ENCODE results near the gene STXBP6. TPM values are rescaled to one million over a fixed set of nuclear protein-coding genes. Genes with fewer than 3 reads are reported as not detected.
A peak's percentile ranks its signal among the peaks of the same experiment; 100 is the strongest.

Gene STXBP6
- total RNA-seq, 1 donor from 2014 or later, result 29.4 TPM

DNA sequence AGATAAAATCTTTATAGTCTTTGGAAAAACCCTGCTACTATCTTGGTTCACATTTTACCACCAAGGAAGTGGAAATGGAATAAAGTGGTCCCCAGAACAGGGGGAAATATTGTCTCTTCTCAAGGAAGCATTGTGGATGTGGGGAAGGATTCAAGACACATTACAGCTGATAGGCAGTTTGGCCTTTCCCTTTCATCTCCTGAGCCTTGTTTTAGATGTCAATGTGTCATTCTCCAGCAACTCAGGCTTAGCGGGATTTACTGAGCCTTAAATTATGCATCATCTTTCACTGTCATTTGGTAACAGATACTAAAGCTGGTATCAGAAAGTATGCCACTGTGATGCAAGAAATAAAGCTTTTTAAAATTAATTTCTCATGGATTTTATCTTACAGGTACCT lies 136.2 kb downstream of the STXBP6 start:
- DNase-seq (no peak), ATAC-seq (no peak)
- H3K27me3 ChIP-seq (ENCODE audit: low read depth), result no peaks in the 10 kb centered on the region
- peaks cover 13% of the 10 kb centered on the region for H3K4me1 ChIP-seq
- H3K36me3 ChIP-seq, result no peaks in the 10 kb centered on the region
- TF ChIP-seq, protein P1, sequence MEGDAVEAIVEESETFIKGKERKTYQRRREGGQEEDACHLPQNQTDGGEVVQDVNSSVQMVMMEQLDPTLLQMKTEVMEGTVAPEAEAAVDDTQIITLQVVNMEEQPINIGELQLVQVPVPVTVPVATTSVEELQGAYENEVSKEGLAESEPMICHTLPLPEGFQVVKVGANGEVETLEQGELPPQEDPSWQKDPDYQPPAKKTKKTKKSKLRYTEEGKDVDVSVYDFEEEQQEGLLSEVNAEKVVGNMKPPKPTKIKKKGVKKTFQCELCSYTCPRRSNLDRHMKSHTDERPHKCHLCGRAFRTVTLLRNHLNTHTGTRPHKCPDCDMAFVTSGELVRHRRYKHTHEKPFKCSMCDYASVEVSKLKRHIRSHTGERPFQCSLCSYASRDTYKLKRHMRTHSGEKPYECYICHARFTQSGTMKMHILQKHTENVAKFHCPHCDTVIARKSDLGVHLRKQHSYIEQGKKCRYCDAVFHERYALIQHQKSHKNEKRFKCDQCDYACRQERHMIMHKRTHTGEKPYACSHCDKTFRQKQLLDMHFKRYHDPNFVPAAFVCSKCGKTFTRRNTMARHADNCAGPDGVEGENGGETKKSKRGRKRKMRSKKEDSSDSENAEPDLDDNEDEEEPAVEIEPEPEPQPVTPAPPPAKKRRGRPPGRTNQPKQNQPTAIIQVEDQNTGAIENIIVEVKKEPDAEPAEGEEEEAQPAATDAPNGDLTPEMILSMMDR (IDR thresholded peaks at IDR 0.05), result no peak
- intact Hi-C loops (cut with DNase I), result no loop called here
- no peak overlapping the region for H3K27ac ChIP-seq
- no peaks in the 10 kb centered on the region for H3K9me3 ChIP-seq
- H3K4me3 ChIP-seq, result no peak overlapping the region

DNA sequence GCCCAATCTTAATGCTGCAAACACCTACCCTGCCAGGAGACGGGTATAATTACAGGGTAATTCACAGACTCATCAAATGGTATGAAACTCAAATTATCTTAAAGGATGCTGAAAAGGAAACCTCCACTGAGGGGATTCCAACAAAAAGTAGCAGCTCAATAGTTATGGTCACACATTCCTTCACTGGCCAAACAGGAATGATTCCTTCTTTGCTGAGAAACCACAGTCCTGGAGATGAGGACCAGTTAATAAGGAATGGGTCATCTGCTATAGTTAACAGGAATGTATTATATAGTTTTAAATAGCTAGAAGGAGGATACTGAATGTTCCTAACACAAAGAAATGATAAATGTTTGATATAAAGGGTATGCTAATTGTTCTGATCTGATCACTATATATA lies 136.9 kb downstream of the STXBP6 start:
- no peaks in the 10 kb centered on the region for H3K9me3 ChIP-seq
- intact Hi-C loops (cut with DNase I), result no loop called here
- TF ChIP-seq, protein P1 (IDR thresholded peaks at IDR 0.05), result no peak
- ATAC-seq (no peak), DNase-seq (no peak)
- no peak overlapping the region for H3K27ac ChIP-seq
- no peaks in the 10 kb centered on the region for H3K36me3 ChIP-seq
- no peak overlapping the region for H3K4me3 ChIP-seq
- H3K4me1 ChIP-seq, result peaks cover 13% of the 10 kb centered on the region
- no peaks in the 10 kb centered on the region for H3K27me3 ChIP-seq (ENCODE audit: low read depth)

DNA sequence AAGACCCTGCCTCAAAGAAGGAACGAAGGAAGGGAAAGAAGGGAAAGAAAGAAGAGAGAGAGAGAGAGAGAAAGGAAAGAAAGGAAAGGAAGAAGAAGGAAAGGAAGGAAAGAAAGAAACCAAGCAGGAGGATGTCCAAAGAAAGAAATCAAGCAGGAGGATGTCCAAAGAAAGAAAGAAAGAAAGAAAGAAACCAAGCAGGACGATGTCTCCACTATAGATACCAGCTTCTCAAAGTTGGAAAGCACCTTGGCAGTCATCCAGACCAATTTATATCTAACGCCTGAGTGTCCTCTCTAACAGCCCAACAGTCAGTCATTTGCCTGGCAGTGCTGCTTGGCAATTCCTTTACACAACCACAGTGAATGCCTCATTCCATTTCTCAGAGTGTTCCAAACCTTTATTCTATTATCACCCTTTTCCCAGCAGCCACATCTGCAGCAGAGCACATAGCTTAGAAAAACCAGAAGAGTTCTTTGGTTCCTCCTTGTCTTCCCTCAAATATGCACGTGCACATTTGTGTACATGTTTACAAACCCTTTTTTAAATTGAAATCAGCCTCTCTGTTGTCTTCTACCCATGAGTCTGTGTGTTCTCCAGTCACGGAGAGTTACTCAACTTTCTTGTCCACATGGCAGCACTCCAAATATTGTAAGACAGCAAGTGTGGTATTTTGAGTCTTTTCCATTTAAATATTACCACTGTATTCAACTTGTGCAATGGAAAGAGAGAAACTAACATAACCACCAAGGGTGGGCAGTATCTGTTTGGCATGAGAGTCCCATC lies 138.4 kb downstream of the STXBP6 start:
- DNase-seq (no peak), ATAC-seq (peak; percentile 43 to 60)
- H3K27me3 ChIP-seq (ENCODE audit: low read depth), result no peaks in the 10 kb centered on the region
- peaks cover 13% of the 10 kb centered on the region for H3K4me1 ChIP-seq
- no peak overlapping the region for H3K27ac ChIP-seq
- TF ChIP-seq, protein P1 (IDR thresholded peaks at IDR 0.05), result no peak
- no peaks in the 10 kb centered on the region for H3K36me3 ChIP-seq
- intact Hi-C loops (cut with DNase I), result no loop called here
- H3K4me3 ChIP-seq, result no peak overlapping the region
- H3K9me3 ChIP-seq, result no peaks in the 10 kb centered on the region

DNA sequence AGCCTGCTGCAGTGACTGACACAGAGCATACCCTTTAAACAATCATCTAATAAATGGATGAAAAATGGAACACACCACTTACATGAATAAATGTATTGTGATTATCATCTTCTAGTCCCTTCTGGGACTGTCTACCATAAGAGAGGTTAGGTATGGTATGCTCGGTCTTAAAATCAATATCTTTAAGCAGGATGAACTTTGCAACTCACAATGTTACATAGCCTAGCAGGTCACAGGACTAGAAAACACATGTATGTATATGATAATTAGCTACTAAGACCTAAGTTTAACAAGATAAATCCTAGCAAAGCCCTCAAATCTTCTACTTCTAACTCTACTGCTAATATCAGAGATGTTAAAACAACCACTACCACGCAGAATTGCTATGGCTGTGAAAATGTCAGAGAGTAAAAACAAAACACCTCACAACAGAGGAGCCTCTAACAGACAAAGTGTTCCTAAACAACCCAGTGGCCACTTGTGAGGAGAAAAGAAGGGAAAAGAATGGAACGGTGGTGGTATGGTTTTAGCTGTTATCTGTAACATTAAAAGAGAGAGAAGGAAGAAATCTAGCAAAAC lies 139.4 kb downstream of the STXBP6 start:
- DNase-seq, result no peak
- Histone ChIP-seq H3K36me3 (no peaks in the 10 kb centered on the region), H3K4me3 (no peak overlapping the region), H3K4me1 (peaks cover 13% of the 10 kb centered on the region), H3K27ac (no peak overlapping the region), H3K27me3 (ENCODE audit: low read depth) (no peaks in the 10 kb centered on the region), H3K9me3 (no peaks in the 10 kb centered on the region)
- TF ChIP-seq, protein P1 (IDR thresholded peaks at IDR 0.05), result no peak
- ATAC-seq, result no peak
- intact Hi-C loops (cut with DNase I), result no loop called here

DNA sequence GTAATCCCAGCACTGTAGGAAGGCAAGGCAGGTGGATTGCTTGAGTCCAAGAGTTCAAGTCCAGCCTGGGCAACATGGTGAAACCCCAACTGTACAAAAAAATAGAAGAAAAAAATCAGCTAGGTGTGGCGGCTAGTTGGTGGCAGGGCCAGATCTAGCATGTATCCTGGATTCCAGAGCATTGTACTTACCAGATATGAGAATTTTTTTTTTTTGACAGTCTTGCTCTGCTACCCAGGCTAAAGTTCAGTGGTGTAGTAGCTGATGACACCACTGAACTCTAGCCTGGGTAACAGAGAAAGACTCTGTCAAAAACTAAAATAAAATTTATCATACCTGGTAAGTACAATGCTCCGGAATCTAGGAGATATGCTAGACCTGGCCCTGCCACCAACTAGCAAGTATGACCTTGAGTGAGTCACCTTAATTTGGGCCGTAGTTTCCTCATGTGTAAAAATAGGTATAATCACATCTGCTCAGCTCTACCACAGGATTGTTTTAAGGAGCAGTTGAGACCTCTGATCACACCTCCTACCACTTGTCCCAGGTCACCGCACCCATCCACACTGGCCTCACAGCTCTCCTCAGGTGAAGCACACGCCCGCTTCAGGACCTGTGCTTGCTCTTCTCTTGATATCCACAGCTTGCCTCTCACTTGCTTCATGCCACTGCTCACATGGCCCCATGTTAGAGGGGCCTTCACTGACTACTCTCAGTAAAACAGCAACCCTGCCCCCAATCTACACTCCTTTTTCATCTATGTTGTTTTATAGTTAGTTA lies 140.2 kb downstream of the STXBP6 start:
- no peak for ATAC-seq
- intact Hi-C loops (cut with DNase I), result no loop called here
- TF ChIP-seq, protein P1 (IDR thresholded peaks at IDR 0.05), result no peak
- H3K27me3 ChIP-seq (ENCODE audit: low read depth), result no peaks in the 10 kb centered on the region
- no peaks in the 10 kb centered on the region for H3K36me3 ChIP-seq
- DNase-seq, result no peak
- H3K4me1 ChIP-seq, result peaks cover 13% of the 10 kb centered on the region
- no peak overlapping the region for H3K4me3 ChIP-seq
- no peaks in the 10 kb centered on the region for H3K9me3 ChIP-seq
- H3K27ac ChIP-seq, result no peak overlapping the region

All from lower lobe of right lung (tissue), 2 donors.